Breast epithelium (tissue), 3 donors: Measurements from ENCODE around the gene LGALS9.

Source experiments
- CTCF ChIP-seq, 3 donors: fragments of 450-650 bp; IDR thresholded peaks; one replicate each; pipeline ENCODE4 v1.5.1; 2016 to 2017; ENCODE audit warnings: antibody characterized with exemption in 3 of 3, mild to moderate bottlenecking in 3 of 3, moderate library complexity in 3 of 3
- POLR2A ChIP-seq: fragments of 450-650 bp; IDR thresholded peaks from one replicate; pipeline ENCODE4 v1.6.1; 2016; ENCODE audit warnings: antibody characterized with exemption, mild to moderate bottlenecking, moderate library complexity

DNA sequence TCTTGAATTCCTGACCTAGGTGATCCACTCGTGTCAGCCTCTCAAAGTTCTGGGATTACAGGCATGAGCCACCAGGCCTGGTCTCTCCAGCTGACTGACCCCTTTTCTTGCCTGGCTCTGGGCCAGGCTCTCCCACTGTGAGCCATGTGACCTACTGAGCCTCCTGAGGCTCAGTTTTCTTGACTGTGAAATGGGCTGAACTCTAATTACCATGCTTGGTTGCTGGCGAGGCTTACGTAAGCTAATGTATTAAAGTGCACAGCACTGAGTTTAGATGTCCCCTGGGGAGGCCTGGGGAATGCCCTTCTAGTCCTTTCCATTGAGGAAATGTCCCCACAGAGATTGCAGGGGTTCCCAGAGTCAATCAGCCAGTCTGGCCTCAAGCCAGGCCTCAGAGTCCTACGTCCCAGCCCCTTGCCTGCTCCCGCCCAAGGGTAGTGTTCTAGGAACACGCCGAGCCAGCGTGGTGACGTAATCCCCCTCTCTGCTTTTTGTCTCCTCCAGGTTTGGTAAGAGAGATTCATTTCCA lies 45.8 kb upstream of the LGALS9 start:
- TF ChIP-seq CTCF (IDR thresholded peaks at IDR 0.05) (no peak), POLR2A (no peak)
